Gastrocnemius medialis (tissue), 4 donors: ENCODE data around the gene SLC15A3.

Source experiments
- POLR2A ChIP-seq, 2 donors: fragments of 450-650 bp; IDR thresholded peaks; one replicate each; pipeline ENCODE4 v1.6.1; 2017; ENCODE audit warnings: antibody characterized with exemption in 2 of 2, mild to moderate bottlenecking in 2 of 2, moderate library complexity in 2 of 2
- TF ChIP-seq, protein P1 (sequence below), 5 experiments: fragments of 450-650 bp in 3 of 5; fragments of 200-600 bp in 2 of 5; sonication (generic) in 2 of 5; IDR thresholded peaks in 4 of 5; conservative IDR thresholded peaks in 1 of 5; 1 replicate in 4 of 5; 2 replicates in 1 of 5; pipeline ENCODE4 v1.5.1; 2016 to 2019; ENCODE audit warnings: antibody characterized with exemption in 5 of 5, mild to moderate bottlenecking in 3 of 5, moderate library complexity in 3 of 5

DNA sequence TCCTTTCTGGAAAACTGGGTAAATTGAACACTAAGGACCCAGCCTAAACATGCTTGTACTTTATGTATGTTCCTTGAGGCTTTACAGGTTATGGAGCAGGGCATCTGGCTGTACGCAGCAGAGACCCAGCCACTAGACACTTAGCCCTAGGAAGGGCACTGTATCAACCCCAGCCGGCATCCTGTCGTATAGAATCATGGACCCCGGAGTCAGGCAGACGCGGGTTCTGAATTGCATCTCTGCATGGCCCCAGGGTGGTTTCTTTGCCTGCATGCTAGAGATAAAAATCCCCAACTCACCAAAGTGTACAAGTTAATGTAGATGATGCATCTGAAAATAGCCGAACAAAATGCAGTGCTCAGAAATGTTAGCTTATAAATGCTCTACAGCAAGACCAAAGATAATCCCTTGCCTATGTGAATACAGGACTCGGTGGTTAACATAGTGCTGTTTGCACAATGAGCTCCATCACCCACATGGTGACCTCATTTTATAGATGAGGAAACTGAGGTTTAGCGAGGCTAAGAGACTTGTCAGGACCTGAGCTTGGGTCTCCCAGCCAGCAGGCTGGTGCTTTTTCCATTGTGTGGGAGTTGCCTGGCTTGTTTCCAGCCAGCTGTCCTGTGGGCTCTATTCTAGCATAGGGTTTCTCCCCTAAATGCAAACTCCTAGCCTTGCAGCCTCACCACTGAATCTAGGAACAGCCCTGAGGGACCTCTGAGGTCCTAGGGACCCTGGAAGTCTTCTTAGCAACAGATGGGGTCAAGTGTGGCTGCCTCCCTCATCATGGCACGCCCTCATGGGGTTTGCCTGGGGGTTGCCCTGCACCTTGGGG is 26.8 kb upstream of the SLC15A3 start:
- TF ChIP-seq, protein P1, sequence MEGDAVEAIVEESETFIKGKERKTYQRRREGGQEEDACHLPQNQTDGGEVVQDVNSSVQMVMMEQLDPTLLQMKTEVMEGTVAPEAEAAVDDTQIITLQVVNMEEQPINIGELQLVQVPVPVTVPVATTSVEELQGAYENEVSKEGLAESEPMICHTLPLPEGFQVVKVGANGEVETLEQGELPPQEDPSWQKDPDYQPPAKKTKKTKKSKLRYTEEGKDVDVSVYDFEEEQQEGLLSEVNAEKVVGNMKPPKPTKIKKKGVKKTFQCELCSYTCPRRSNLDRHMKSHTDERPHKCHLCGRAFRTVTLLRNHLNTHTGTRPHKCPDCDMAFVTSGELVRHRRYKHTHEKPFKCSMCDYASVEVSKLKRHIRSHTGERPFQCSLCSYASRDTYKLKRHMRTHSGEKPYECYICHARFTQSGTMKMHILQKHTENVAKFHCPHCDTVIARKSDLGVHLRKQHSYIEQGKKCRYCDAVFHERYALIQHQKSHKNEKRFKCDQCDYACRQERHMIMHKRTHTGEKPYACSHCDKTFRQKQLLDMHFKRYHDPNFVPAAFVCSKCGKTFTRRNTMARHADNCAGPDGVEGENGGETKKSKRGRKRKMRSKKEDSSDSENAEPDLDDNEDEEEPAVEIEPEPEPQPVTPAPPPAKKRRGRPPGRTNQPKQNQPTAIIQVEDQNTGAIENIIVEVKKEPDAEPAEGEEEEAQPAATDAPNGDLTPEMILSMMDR (IDR thresholded peaks at IDR 0.05 in 4 of 5, conservative IDR thresholded peaks at IDR 0.05 in 1 of 5) = no peak
- no peak for TF ChIP-seq POLR2A (IDR thresholded peaks at IDR 0.05)
